NCI-H2227 (cell line): ENCODE data around the gene EMX1.

Experiments used
- DNase-seq: peaks from one replicate; lab custom pipeline; 2025; ENCODE audit not compliant: unreplicated experiment; lab: John Stamatoyannopoulos, UW

The EMX1 gene

DNA sequence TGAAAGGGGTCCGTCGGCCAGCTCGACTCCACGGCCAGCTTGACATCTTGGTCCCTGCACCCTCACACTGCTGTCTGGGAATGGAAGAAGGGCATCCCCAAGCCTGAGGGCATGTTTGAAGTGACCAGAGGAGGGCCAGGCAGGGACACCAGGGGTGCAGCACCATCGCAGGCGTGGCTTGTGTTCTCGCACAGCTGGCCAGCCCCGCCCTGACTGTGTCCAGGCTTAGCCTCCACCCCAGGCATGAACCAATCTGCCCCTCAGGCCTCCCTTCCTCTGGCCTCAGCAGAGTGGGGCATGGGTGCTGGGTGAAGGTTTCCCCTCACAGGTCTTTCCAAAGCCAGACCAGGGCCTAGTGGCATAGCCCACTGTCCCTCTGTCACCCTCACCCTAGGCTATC lies 25.0 kb downstream of the EMX1 start:
- no peak for DNase-seq

DNA sequence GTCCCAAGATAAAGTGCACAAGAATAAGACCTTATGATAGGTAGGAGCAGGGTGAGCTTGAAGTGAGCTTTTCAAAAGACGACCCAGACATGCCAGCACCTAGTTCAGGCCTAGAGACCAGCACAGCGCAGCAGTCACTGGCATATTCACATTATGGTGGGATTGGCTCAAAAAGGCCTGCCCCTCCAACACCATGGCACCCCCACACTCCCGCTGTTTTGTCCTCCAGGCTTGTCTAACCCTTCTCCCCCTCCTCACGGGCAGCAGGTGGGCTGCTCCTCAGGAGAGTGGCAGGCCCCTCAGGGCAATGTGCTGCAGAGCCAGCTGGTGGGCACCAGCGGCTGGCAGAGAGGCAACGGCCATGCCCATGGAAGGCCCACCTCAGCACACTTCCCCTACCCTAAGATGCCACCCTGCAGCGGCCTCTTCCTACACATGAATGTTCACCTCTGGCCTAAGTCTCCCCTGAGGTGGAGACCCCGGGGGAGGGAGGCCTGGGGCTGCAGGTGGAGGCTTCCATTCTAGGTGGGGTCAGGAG lies 25.6 kb downstream of the EMX1 start:
- DNase-seq, result no peak

DNA sequence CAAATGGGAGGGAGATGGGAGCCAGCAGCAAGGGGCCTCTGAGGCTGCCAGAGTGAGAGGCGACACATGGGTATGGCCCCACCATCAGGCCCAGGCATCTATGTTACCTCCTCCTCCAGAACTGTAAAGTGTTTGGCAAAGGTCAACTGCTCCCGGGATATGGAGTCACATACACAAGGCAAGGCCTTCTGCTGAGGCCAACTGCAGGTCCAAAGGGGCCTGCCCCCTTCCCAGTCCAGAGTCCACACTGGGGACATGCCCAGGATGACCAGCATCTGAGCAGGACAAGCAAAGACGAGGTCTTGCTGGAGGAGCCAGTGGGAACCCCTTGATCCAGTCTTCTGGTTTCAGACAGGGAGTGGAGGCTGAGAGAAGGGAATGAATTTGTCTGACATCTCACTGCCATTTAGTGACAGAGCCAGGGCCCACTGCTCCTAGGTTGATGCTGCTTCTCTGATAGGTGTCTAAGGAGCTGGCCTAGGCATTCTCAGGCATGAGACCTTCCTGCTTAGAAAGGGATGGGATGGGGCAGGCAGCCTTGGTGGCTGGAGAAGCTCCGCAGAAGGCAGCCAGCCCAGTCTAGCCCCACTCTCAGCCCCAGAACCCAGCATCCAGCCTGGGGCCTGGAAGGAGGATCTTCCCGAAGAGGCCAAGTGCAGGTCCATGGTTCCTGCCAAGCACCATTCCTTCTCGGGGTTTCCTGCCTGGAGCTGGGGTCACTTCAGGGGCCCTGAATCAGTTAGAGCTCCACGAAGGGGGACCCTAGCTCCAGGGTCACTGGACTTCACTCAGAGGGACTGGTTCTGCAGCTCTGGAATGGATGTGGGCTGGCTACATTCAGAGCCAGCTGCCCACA lies 26.4 kb downstream of the EMX1 start:
- no peak for DNase-seq

DNA sequence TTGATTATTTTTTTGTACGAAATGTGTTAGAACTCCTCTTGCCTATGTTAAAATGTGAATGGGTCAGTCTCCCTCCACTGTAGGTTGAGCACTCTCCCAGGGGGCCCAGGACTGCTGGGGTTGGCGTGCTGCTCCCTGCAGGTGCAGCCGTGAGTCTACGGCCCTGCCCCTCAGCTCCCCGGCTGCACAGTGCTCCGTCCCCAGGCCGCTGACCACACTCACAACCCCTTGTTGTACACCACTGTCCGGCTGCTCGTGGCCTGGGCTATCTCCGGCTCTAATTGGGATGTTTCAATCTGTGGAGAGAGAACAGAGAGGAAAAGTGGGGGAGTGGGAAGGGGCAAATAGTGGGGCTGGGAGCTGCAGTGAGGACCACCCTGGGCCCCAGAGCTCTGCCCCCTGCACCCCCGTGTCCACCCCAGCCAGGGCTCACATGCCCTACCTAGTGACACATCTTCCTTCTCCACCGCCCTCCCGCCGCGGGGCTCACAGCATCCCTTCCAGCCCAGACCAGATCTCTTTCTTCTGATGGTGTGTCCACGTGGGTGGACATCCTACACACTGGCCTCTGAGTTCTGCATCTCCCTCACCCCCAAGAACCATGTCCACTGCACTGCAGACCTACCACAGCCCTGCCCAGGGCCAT lies 27.6 kb downstream of the EMX1 start:
- DNase-seq, result no peak

DNA sequence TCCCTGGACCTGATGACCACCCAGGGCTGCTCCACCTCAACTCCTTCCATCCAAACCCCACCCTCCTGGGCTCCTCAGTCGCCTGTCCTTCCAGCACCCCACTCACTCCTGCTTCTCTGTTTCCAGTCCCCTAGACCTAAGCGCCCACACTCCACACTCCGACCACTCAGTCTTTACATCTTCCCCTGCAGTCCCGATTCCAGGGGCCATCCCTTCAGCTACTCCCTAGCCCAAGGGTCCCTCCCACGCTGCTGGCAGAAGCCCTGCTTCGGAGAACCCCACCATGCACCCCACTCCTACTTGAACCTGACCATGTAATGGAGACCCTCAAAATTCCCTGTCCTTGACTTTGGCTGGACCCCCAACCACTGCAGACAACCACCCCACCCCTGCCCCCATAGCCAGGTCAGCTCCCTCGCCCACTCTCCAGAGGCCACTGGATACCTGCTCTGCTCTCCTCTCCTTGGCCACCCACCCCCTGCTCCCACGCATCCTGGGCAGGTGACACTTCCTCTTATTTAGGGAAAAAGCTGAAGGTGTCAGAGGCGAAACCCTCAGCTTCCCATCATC lies 28.2 kb downstream of the EMX1 start:
- DNase-seq, result no peak

DNA sequence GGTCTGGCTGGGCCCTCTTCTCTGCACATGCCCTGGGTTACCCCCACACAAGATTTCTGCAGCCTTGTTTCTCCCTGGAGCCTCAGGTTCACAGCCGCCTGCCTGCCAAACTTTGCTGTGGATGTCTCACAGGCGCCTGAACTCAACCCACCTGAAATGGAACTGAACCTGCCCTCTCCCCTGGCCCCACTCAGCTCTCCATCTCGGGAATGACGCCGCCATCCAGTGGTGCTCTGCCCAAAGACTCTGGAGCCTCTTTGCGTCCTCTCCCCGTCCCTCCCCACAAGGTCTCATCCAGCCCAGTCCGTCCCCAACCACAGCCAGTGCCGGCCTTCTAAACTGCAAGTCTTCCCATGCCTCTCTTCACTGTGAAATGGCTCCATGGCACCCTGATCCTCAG lies 29.1 kb downstream of the EMX1 start:
- no peak for DNase-seq

DNA sequence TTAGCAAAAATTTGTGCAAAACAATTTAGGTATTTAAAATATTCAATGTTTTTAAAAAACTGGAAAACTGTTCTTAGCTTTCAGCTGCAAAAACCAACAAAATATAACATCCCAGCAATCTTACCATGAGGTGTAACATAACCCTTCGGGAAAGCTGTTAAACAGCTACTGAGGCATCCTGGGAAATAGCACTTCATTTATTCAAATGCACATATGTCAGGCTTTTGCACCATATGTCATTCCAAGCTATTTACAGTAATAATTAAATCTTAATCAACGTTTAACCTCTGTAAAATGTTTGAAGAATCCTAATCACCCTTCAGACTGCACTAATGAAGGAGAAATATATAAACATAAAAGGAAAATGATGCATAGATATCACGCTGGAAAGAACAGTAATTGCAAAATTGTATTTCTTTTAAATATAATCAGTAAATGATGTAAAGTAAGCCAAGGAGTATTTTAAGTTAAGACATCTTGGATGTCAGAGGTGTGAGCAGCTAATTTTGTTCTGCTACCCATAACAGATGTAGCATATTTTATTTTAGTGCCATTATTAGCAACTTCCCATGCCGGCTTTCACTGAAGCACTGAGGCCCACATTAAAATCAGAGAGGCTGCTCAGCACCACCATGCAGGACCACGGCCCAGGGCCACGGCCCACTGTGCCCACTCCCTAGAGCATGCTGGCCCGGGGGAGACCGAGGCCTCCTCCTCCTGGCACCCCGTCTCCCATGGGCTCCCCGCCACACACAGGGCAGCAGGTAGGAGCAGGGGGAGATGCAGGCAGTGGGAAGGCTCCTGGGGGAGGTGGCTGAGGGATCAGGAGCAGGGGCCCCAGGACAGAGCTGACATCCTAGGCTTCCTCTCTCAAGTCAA lies 30.9 kb downstream of the EMX1 start:
- no peak for DNase-seq

DNA sequence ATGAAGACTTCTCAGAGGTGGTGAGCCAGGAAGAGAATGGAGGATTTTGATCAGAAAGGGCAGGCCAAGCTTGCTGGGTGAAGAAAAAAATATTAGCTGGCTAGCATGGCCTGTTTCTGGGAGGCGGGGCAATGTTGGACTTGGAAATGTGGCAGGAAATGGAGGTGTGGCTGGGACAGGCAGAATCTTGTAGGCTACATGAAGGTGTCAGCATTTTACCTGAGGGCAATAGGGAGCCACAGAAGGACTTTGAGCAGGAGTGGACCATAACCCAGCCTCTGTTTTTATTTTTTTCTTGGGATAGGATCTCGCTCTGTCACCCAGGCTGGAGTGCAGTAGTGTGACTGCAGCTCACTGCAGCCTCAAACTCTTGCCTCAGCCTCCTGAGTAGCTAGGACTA lies 31.7 kb downstream of the EMX1 start:
- no peak for DNase-seq

DNA sequence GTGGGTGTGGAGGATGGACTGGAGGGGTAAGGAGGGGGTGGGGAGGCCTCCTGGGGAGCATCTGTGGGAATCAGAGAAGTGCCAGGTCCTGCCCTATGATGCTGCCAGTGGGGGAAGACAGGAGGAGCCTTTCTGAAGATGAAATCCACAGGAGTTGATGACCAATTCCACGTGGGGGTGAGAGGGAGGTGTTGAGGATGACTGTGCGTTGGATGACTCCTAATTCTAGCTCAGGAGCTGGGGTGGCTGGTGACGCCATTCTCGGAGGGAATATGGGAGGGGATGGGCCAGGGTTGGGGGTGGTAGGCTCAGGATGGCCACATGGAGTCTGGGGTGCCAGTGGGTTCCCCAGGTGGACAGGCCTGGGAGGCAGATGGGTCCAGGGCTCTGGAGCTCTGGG lies 32.3 kb downstream of the EMX1 start:
- DNase-seq, result no peak

DNA sequence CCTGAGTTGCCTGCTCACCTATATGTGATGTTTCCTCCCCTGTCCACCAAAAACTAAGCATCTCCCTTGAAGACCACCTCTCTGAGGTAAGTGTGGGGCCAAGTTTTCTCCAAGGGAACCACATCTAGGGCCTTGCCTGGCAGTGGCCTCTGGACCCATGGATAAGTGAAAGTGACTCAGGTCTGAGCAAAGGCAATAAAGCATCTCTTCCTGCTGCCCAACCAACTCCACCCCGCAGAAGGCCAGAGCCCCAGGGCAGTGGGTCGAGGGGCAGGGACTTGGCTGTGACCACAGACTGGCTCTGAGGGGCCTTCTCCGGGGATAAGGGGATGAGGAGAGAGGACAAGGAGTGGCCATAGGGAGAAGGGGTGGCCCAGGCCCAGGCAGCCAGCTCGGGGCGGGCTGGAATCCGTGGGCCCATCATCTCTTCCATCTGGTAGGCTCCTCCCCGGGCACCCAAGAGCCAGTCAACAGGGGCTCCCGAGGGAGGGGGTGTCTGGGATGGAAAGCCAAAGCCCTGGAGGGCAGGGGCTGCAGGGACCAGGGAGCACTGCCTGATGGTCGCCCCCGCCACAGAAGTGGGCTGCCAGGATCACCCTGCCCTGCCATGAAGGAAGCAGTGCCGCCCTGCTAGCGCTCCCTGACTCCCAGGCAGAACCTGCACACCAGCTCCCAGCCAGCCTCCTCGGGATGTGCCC lies 33.4 kb downstream of the EMX1 start:
- DNase-seq, result no peak

DNA sequence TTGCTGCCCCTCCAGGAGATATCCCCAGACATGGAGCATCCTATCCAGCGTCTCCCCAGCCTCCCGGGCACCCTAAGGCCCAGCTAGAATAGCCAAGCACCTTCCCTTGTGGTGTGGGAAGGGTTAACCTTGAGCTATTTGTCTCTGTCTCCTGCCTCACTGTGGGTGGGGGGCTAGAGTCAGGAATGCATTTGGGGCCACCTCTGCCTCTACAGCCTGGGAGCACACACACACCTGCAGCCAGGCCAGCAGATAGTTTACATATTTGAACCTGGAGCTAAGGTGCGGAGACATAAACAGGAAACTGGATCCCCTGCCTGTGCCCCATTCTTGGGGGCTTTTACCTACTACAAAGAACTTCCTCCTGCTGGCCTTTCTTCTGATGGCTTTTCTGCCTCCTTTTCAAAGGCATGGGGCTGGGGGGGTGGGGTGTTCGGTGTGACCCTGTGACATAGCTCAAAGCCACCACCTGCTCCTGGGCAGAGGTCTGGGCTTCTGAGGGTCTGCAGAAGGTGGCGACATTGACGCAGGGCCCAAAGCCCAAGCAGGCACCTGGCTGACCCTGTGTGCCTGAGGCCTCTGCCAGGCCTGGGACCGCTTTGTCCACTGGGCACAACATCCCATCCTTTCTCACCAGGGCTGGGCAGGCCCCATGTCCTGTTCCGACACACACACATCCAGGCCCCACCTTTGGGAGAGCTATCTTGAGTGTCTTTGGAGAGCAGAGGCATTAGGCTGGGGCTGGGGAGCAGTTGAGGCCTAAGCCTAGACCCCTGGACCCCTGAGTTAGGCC lies 34.2 kb downstream of the EMX1 start:
- no peak for DNase-seq

DNA sequence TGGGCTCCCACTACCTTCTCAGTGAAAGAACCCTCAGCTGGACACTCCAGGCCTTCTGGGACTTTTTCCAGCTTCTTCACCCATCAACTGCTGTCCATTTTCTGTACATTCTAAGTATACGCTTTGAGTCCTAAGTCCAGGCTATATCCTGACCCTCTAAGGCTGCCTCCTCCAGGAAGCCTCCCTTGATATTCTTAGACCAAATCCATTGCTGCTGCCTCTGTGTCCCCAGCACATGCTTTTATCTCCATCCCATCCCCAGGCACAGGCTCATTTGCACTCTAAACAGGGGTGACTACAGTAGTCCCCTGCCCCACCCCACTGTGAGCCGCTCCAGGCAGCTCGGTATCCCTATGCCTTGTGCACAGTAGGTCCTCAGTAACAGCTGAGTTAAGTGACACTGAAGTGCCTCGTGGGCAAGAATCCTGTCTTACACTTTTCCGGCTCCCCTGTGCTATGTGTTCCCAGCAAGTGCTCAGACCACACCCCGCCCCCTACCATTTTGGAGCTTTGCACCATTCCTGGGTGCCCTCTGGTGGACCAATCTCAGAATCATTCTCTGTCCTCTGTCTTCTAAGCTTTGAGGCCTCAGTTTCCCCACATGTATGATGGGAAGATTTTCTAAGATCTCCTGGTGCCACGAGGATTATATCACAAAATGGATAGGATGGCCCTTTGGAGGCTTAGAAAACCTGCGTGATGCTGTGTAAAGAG lies 34.9 kb downstream of the EMX1 start:
- DNase-seq, result no peak

DNA sequence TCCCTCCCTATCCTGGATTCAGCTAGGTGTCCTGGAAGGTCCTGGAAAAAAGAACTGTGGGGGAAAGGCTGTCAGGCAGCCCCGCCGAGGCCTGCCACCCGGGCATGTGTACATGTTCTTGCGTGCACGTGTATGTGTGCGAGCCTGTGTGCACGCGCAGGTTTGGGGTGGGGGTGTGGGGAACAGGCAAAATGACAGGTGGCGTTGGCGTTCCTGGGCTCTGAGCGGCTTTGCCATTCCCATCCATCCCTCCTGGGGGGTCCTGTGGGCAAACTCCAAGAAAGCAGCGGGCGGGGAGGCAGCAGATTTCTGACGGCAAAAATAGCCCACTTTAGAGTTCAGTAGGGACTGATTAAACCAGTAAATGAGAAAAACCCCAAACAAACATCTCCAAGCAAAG lies 35.6 kb downstream of the EMX1 start:
- DNase-seq, result no peak

DNA sequence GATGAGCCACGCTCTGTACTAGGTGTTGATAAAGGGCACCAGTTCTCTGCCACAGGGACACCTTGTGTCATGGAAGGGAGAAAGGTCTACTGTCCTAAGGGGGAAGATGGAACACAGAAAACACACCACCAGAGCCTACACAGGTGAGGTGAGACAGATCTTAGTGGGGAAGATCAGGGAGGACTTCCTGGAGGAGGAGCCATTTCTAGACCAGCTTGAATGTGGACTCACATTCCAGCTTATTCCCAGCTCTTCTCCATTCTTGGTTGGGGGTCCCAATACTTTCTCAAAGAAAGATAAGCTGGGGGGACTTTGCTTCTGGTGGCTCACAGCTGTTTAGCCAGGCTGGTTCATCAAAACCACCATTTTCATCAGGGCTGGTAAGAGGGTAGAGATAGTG lies 36.2 kb downstream of the EMX1 start:
- DNase-seq, result no peak

DNA sequence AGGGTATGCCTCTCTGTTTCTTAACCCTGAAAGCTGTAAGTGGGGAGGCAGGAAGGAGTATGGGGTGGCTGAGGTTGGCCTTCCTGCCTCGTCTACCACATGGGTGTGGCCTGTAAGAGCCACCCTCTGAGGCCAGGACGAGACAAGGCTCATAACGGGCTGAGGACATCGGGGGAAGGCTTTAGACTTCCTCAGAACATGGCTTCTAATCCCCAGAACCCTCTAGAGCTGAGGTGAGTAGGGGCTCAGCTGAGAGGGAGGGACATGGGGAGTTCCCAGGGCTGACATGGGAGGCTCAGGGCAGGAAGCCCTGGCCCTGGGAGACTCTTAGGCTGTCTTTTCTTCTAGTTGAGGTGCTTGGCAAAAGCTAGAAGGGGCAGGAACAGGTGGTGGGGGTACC lies 36.7 kb downstream of the EMX1 start:
- no peak for DNase-seq

DNA sequence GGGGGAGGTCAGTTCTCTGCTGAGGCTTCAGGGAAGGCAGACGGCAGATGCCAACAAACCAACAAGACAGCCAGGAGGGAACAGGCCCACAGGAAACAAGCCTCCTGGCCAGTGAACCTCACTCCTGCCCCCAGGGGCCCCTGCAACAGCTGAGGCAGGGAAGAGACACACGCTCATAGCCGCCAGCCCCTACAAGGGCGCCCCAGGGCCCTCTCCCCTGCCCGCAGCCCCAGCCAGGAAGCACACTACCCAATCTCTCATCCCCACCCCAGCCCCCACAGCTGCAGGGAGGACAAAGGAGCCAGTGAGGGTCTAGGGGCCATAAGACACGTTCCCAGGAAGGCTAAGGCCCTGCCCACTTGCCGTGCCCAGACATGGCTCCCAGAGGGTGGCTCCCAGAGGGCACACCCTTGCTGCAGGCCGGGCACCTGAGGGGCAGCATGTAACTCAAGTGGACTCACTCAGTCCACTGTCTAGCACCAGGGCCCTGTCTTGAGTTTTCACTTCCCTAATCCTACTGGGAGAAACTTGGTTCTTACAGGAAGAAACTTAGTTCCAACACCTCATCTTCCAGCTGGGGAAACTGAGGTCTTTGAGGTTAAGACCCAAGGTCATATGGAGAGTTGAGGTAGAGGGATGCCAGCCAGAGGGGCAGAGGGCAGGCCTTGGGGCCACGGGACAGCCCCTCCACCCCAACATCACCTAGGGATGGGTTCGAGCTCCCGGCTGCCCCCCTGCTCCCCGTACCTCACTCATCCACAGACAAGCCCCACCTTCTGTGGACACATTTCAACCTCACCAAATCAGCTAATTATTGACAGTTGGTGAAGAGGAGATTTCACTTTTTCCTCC lies 37.3 kb downstream of the EMX1 start:
- DNase-seq, result no peak

DNA sequence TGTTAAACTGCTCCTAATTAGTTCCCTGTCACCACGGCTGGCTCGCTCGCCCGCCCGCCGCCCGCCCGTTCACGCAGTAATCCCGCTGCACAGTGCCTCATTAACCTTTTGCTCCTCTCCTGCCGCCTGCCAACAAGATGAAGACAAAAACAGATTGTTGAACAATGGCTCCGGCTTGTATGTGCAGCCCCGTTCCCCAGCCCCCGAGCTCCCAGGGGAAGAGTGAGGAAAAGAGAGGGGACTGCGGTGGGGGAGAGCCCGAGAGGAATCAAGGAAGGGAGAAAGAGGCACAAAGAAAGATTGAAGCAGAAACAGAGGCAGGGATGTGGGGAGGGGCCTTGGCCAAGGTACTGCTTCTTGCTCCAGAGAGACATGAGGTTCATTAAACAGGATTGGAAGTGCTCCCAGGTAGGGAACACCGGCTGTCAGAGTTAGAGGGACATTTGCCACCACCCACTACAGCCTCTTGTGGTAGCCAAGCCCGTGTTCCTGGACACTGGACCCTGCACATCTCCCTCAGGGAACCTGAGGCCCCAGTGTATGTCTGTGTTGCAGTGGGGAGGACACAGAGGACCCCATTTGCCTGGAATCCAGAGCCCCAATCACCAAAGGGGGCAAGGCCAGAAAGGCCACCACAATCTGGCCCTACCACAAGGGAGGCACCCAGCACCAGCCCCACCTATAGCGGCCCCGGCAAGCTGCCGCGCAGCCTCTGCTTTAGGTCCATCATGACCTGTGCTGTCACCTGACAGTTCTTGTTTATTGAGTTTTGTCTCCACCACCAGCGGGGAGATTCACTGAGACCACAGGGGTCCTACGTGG lies 38.1 kb downstream of the EMX1 start:
- peak; percentile 37 for DNase-seq
